GM23338 (cell line): Measurements from ENCODE around the gene ZDHHC4. TPM values are rescaled to one million over a fixed set of nuclear protein-coding genes. Genes with fewer than 3 reads are reported as not detected.

ENCODE experiments used
- ATAC-seq: fragments of 200-7000 bp; cut with Tn5 transposase; 3 replicates; pipeline ENCODE4 v1.9.1; 2020
- DNase-seq: peaks from one replicate; pipeline ENCODE4 v3.0.0-alpha.2; 2015; ENCODE audit warnings: low spot score
- H2AFZ ChIP-seq: fragments of 200-600 bp; sonication (generic); 2 replicates; pipeline ENCODE4 v1.8.0; 2016; ENCODE audit warnings: antibody characterized with exemption, mild to moderate bottlenecking, moderate library complexity
- H3F3A ChIP-seq: fragments of 200-600 bp; sonication (generic); replicated peaks from 2 replicates; pipeline ENCODE4 v1.8.0; 2017; ENCODE audit warnings: antibody characterized with exemption, mixed run types, low read depth
- H3K27ac ChIP-seq: fragments of 200-600 bp; sonication (generic); 2 replicates; pipeline ENCODE4 v1.6.1; 2016; ENCODE audit warnings: low read depth
- H3K27me3 ChIP-seq: fragments of 200-600 bp; sonication (generic); 2 replicates; pipeline ENCODE4 v1.8.0; 2016; ENCODE audit warnings: mild to moderate bottlenecking, mixed run types, moderate library complexity; ENCODE audit not compliant: insufficient read depth
- H3K36me3 ChIP-seq: fragments of 200-600 bp; sonication (generic); 2 replicates; pipeline ENCODE4 v1.8.0; 2016; ENCODE audit warnings: mild to moderate bottlenecking; ENCODE audit not compliant: insufficient read depth
- H3K4me1 ChIP-seq: fragments of 200-600 bp; sonication (generic); 2 replicates; pipeline ENCODE4 v1.8.0; 2016; ENCODE audit warnings: mild to moderate bottlenecking, moderate library complexity; ENCODE audit not compliant: insufficient read depth
- H3K4me2 ChIP-seq: fragments of 200-600 bp; sonication (generic); 2 replicates; pipeline ENCODE4 v1.7.1; 2017; ENCODE audit warnings: mixed run types
- H3K4me3 ChIP-seq: fragments of 200-600 bp; sonication (generic); 2 replicates; pipeline ENCODE4 v1.6.1; 2016; ENCODE audit warnings: mixed run types
- H3K79me2 ChIP-seq: fragments of 200-600 bp; sonication (generic); replicated peaks from 2 replicates; pipeline ENCODE4 v1.8.0; 2017; ENCODE audit warnings: mild to moderate bottlenecking; ENCODE audit not compliant: insufficient read depth
- H3K9me2 ChIP-seq: fragments of 200-600 bp; sonication (generic); 2 replicates; pipeline ENCODE4 v1.8.0; 2017; ENCODE audit not compliant: insufficient read depth
- H4K20me1 ChIP-seq: fragments of 200-600 bp; sonication (generic); replicated peaks from 2 replicates; pipeline ENCODE4 v1.8.0; 2017; ENCODE audit warnings: mild to moderate bottlenecking; ENCODE audit not compliant: insufficient read depth
- H3K27ac Mint-ChIP-seq: 2 replicates; pipeline ENCODE4 v1.8.0; 2020; ENCODE audit warnings: inconsistent platforms, mild to moderate bottlenecking, moderate library complexity, mixed read lengths
- H3K27me3 Mint-ChIP-seq: 3 replicates; pipeline ENCODE4 v1.8.0; 2022; ENCODE audit warnings: low read depth, mild to moderate bottlenecking, moderate library complexity, mixed read lengths, inconsistent platforms; ENCODE audit not compliant: insufficient read depth, poor library complexity
- H3K36me3 Mint-ChIP-seq: 3 replicates; pipeline ENCODE4 v1.8.0; 2021; ENCODE audit warnings: low read depth, mild to moderate bottlenecking, inconsistent platforms, moderate library complexity, mixed read lengths
- H3K4me1 Mint-ChIP-seq: 3 replicates; pipeline ENCODE4 v1.8.0; 2020; ENCODE audit warnings: mild to moderate bottlenecking, inconsistent platforms, mixed read lengths
- H3K4me3 Mint-ChIP-seq: 3 replicates; pipeline ENCODE4 v1.8.0; 2021; ENCODE audit warnings: moderate library complexity, mild to moderate bottlenecking, inconsistent platforms, mixed read lengths
- H3K9me3 Mint-ChIP-seq: 3 replicates; pipeline ENCODE4 v1.8.0; 2020; ENCODE audit warnings: moderate library complexity, mild to moderate bottlenecking, inconsistent platforms, mixed read lengths
- CREB1 ChIP-seq: fragments of 250-450 bp; sonication (Bioruptor Pico); IDR thresholded peaks from 2 replicates; pipeline ENCODE4 v1.5.0; 2020; ENCODE audit warnings: low read depth, mild to moderate bottlenecking, moderate library complexity
- ETS1 ChIP-seq: IDR thresholded peaks from 2 replicates; pipeline ENCODE4 v1.6.1; 2016; ENCODE audit warnings: antibody characterized with exemption
- EZH2 ChIP-seq: fragments of 200-600 bp; sonication (generic); IDR thresholded peaks from one replicate; pipeline ENCODE4 v1.8.0; 2017; ENCODE audit warnings: antibody characterized with exemption, mild to moderate bottlenecking, low read depth; ENCODE audit not compliant: unreplicated experiment
- EZH2phosphoT487 ChIP-seq: fragments of 200-600 bp; sonication (generic); IDR thresholded peaks from one replicate; pipeline ENCODE4 v1.8.1; 2018; ENCODE audit warnings: antibody characterized with exemption; ENCODE audit not compliant: unreplicated experiment
- JUNB ChIP-seq: IDR thresholded peaks from one replicate; pipeline ENCODE4 v1.6.1; 2016; ENCODE audit warnings: antibody characterized with exemption; ENCODE audit not compliant: unreplicated experiment
- NANOG ChIP-seq: IDR thresholded peaks from 2 replicates; pipeline ENCODE4 v1.6.1; 2016; ENCODE audit warnings: antibody characterized with exemption, borderline replicate concordance
- POLR2AphosphoS5 ChIP-seq: IDR thresholded peaks from 2 replicates; pipeline ENCODE4 v1.6.1; 2016; ENCODE audit warnings: antibody characterized with exemption, low read depth
- STAT1 ChIP-seq: IDR thresholded peaks from one replicate; pipeline ENCODE4 v1.6.1; 2016; ENCODE audit warnings: antibody characterized with exemption; ENCODE audit not compliant: unreplicated experiment
- ZNF114 ChIP-seq: fragments of 250-450 bp; sonication (Bioruptor Pico); IDR thresholded peaks from 2 replicates; pipeline ENCODE4 v1.5.0; 2020; ENCODE audit warnings: mild to moderate bottlenecking, moderate library complexity
- ZNF331 ChIP-seq: fragments of 250-450 bp; sonication (Bioruptor Pico); IDR thresholded peaks from 2 replicates; pipeline ENCODE4 v1.5.0; 2020; ENCODE audit warnings: low read depth, mild to moderate bottlenecking, moderate library complexity
- polyA plus RNA-seq: library from polyadenylated mRNA; unstranded; fragments of >200 nt; fragmentation: Nextera tagmentation; extraction: Ambion mirVana; gene quantifications from 2 replicates; pipeline ENCODE4 v1.2.1, GENCODE V29; 2016
- total RNA-seq: library from RNA; depleted of rRNA; stranded (reverse); fragments of >200 nt; shearing (Covaris generic); gene quantifications from 2 replicates; pipeline ENCODE4 v1.2.3, GENCODE V29; 2014
- TF ChIP-seq, protein P1 (sequence below): IDR thresholded peaks from one replicate; pipeline ENCODE4 v1.6.1; 2018; ENCODE audit warnings: antibody characterized with exemption; ENCODE audit not compliant: unreplicated experiment
- TF ChIP-seq, protein P2 (sequence below), 2 experiments: fragments of 200-600 bp in 1 of 2; sonication (generic) in 1 of 2; conservative IDR thresholded peaks; 2 replicates each; pipeline versions ENCODE4 v1.5.1 to v1.6.1; 2016 to 2017; ENCODE audit warnings: antibody characterized with exemption in 2 of 2, low read depth in 2 of 2, mild to moderate bottlenecking in 2 of 2, moderate library complexity in 1 of 2
- TF ChIP-seq, protein P3 (sequence below): fragments of 250-450 bp; sonication (Bioruptor Pico); IDR thresholded peaks from 2 replicates; pipeline ENCODE4 v1.5.0; 2020; ENCODE audit warnings: mild to moderate bottlenecking, moderate library complexity

ZDHHC4 gene
- total and polyA plus RNA-seq, 2 experiments from 2014 or later, result 31.2 to 58.9 TPM

- 0 out of 2 replicates have a peak, but pooled peaks cover 5% of the 10 kb centered on the region for H3K36me3 ChIP-seq
- H4K20me1 ChIP-seq, result no peaks in the 10 kb centered on the region
- Mint-ChIP-seq H3K9me3 (no peaks in the 10 kb centered on the region), H3K36me3 (peaks cover 33% of the 10 kb centered on the region), H3K4me3 (peak overlapping the region; percentile 88), H3K27me3 (peaks cover 3% of the 10 kb centered on the region), H3K4me1 (peaks cover 3% of the 10 kb centered on the region; the same call in 1 of the 3 replicates), H3K27ac (peak overlapping the region; percentile 20; the same call in 1 of the 2 replicates)
- TF ChIP-seq, protein P1, sequence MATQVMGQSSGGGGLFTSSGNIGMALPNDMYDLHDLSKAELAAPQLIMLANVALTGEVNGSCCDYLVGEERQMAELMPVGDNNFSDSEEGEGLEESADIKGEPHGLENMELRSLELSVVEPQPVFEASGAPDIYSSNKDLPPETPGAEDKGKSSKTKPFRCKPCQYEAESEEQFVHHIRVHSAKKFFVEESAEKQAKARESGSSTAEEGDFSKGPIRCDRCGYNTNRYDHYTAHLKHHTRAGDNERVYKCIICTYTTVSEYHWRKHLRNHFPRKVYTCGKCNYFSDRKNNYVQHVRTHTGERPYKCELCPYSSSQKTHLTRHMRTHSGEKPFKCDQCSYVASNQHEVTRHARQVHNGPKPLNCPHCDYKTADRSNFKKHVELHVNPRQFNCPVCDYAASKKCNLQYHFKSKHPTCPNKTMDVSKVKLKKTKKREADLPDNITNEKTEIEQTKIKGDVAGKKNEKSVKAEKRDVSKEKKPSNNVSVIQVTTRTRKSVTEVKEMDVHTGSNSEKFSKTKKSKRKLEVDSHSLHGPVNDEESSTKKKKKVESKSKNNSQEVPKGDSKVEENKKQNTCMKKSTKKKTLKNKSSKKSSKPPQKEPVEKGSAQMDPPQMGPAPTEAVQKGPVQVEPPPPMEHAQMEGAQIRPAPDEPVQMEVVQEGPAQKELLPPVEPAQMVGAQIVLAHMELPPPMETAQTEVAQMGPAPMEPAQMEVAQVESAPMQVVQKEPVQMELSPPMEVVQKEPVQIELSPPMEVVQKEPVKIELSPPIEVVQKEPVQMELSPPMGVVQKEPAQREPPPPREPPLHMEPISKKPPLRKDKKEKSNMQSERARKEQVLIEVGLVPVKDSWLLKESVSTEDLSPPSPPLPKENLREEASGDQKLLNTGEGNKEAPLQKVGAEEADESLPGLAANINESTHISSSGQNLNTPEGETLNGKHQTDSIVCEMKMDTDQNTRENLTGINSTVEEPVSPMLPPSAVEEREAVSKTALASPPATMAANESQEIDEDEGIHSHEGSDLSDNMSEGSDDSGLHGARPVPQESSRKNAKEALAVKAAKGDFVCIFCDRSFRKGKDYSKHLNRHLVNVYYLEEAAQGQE, result no peak
- TF ChIP-seq, protein P2, sequence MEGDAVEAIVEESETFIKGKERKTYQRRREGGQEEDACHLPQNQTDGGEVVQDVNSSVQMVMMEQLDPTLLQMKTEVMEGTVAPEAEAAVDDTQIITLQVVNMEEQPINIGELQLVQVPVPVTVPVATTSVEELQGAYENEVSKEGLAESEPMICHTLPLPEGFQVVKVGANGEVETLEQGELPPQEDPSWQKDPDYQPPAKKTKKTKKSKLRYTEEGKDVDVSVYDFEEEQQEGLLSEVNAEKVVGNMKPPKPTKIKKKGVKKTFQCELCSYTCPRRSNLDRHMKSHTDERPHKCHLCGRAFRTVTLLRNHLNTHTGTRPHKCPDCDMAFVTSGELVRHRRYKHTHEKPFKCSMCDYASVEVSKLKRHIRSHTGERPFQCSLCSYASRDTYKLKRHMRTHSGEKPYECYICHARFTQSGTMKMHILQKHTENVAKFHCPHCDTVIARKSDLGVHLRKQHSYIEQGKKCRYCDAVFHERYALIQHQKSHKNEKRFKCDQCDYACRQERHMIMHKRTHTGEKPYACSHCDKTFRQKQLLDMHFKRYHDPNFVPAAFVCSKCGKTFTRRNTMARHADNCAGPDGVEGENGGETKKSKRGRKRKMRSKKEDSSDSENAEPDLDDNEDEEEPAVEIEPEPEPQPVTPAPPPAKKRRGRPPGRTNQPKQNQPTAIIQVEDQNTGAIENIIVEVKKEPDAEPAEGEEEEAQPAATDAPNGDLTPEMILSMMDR (conservative IDR thresholded peaks at IDR 0.05; ENCODE audit: low read depth in 2 of 2), result no peak
- TF ChIP-seq STAT1, result no peak
- no peak for TF ChIP-seq CREB1 (CRISPR knock-in tag)
- no peak for TF ChIP-seq ZNF114
- TF ChIP-seq EZH2, result no peak
- TF ChIP-seq, protein P3, sequence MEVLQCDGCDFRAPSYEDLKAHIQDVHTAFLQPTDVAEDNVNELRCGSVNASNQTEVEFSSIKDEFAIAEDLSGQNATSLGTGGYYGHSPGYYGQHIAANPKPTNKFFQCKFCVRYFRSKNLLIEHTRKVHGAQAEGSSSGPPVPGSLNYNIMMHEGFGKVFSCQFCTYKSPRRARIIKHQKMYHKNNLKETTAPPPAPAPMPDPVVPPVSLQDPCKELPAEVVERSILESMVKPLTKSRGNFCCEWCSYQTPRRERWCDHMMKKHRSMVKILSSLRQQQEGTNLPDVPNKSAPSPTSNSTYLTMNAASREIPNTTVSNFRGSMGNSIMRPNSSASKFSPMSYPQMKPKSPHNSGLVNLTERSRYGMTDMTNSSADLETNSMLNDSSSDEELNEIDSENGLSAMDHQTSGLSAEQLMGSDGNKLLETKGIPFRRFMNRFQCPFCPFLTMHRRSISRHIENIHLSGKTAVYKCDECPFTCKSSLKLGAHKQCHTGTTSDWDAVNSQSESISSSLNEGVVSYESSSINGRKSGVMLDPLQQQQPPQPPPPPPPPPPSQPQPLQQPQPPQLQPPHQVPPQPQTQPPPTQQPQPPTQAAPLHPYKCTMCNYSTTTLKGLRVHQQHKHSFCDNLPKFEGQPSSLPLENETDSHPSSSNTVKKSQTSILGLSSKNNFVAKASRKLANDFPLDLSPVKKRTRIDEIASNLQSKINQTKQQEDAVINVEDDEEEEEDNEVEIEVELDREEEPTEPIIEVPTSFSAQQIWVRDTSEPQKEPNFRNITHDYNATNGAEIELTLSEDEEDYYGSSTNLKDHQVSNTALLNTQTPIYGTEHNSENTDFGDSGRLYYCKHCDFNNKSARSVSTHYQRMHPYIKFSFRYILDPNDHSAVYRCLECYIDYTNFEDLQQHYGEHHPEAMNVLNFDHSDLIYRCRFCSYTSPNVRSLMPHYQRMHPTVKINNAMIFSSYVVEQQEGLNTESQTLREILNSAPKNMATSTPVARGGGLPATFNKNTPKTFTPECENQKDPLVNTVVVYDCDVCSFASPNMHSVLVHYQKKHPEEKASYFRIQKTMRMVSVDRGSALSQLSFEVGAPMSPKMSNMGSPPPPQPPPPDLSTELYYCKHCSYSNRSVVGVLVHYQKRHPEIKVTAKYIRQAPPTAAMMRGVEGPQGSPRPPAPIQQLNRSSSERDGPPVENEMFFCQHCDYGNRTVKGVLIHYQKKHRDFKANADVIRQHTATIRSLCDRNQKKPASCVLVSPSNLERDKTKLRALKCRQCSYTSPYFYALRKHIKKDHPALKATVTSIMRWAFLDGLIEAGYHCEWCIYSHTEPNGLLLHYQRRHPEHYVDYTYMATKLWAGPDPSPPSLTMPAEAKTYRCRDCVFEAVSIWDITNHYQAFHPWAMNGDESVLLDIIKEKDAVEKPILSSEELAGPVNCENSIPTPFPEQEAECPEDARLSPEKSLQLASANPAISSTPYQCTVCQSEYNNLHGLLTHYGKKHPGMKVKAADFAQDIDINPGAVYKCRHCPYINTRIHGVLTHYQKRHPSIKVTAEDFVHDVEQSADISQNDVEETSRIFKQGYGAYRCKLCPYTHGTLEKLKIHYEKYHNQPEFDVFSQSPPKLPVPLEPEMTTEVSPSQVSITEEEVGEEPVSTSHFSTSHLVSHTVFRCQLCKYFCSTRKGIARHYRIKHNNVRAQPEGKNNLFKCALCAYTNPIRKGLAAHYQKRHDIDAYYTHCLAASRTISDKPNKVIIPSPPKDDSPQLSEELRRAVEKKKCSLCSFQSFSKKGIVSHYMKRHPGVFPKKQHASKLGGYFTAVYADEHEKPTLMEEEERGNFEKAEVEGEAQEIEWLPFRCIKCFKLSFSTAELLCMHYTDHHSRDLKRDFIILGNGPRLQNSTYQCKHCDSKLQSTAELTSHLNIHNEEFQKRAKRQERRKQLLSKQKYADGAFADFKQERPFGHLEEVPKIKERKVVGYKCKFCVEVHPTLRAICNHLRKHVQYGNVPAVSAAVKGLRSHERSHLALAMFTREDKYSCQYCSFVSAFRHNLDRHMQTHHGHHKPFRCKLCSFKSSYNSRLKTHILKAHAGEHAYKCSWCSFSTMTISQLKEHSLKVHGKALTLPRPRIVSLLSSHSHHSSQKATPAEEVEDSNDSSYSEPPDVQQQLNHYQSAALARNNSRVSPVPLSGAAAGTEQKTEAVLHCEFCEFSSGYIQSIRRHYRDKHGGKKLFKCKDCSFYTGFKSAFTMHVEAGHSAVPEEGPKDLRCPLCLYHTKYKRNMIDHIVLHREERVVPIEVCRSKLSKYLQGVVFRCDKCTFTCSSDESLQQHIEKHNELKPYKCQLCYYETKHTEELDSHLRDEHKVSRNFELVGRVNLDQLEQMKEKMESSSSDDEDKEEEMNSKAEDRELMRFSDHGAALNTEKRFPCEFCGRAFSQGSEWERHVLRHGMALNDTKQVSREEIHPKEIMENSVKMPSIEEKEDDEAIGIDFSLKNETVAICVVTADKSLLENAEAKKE (CRISPR knock-in tag), result no peak
- TF ChIP-seq POLR2AphosphoS5, result no peak
- TF ChIP-seq ZNF331 (CRISPR knock-in tag), result no peak
- TF ChIP-seq NANOG, result no peak
- TF ChIP-seq JUNB, result no peak
- TF ChIP-seq ETS1, result no peak
- TF ChIP-seq EZH2phosphoT487, result no peak
- H2AFZ ChIP-seq, result no peak overlapping the region
- H3K4me2 ChIP-seq, result peak overlapping the region; percentile 84
- peaks cover 5% of the 10 kb centered on the region; the same call in 1 of the 2 replicates for H3F3A ChIP-seq
- DNase-seq (no peak), ATAC-seq (no peak)
- no peaks in the 10 kb centered on the region for H3K9me2 ChIP-seq
- no peak overlapping the region for H3K27ac ChIP-seq
- peak overlapping the region; percentile 94 for H3K4me3 ChIP-seq
- H3K79me2 ChIP-seq, result no peaks in the 10 kb centered on the region
- no peaks in the 10 kb centered on the region for H3K27me3 ChIP-seq
- H3K4me1 ChIP-seq, result no peaks in the 10 kb centered on the region
These were observed 1.1 kb downstream of the ZDHHC4 start for GRCh38 chr7:6578114-6579084.
